PC-9 (cell line): Measurements from ENCODE around the gene OVCH2. TPM values are rescaled to one million over a fixed set of nuclear protein-coding genes. Genes with fewer than 3 reads are reported as not detected.

Experiments used
- BruUV-seq: library from RNA; stranded (reverse); fragments of 400-500 nt; replicated peaks from 2 replicates; lab custom pipeline; 2021; lab: Mats Ljungman, UMichigan
- CTCF ChIA-PET: fragments of 300-600 bp; sonication (Branson Sonifier 250); formaldehyde crosslinking; loops from one replicate; lab custom pipeline; 2022; ENCODE audit warnings: antibody characterized with exemption; lab: Charles Lee
- POLR2A ChIA-PET: fragments of 300-600 bp; sonication (Branson Sonifier 250); formaldehyde crosslinking; loops from one replicate; lab custom pipeline; 2022; ENCODE audit warnings: antibody characterized with exemption; ENCODE audit not compliant: unreplicated experiment; lab: Charles Lee
- DNase-seq, 2 experiments: peaks; one replicate each; pipeline versions ENCODE4 v3.0.0 to v3.0.0-alpha.2; 2015 to 2022; ENCODE audit warnings: mixed read lengths in 1 of 2
- H2AFZ ChIP-seq: fragments of 200-600 bp; sonication (generic); 2 replicates; pipeline ENCODE4 v1.8.1; 2017; ENCODE audit warnings: antibody characterized with exemption
- H3F3A ChIP-seq: fragments of 200-600 bp; sonication (generic); 2 replicates; pipeline ENCODE4 v1.8.1; 2017; ENCODE audit warnings: antibody characterized with exemption, mild to moderate bottlenecking, low read depth; ENCODE audit not compliant: insufficient read depth
- H3K27ac ChIP-seq: fragments of 200-600 bp; sonication (generic); 2 replicates; pipeline ENCODE4 v1.6.1; 2016; ENCODE audit warnings: mixed run types
- H3K27me3 ChIP-seq: fragments of 200-600 bp; sonication (generic); 2 replicates; pipeline ENCODE4 v1.6.1; 2016; ENCODE audit warnings: low read depth, mixed run types; ENCODE audit not compliant: insufficient read depth
- H3K36me3 ChIP-seq: fragments of 200-600 bp; sonication (generic); 2 replicates; pipeline ENCODE4 v1.6.1; 2016; ENCODE audit warnings: low read depth, mixed run types
- H3K4me1 ChIP-seq: fragments of 200-600 bp; sonication (generic); replicated peaks from 2 replicates; pipeline ENCODE4 v1.6.1; 2016; ENCODE audit warnings: mixed run types; ENCODE audit not compliant: insufficient read depth
- H3K4me2 ChIP-seq: fragments of 200-600 bp; sonication (generic); 2 replicates; pipeline ENCODE4 v1.6.1; 2017; ENCODE audit warnings: mixed run types
- H3K4me3 ChIP-seq: fragments of 200-600 bp; sonication (generic); 2 replicates; pipeline ENCODE4 v1.6.1; 2016; ENCODE audit warnings: mixed run types
- H3K79me2 ChIP-seq: fragments of 200-600 bp; sonication (generic); 2 replicates; pipeline ENCODE4 v1.6.1; 2017; ENCODE audit warnings: low read depth, mixed run types
- H3K9me2 ChIP-seq: fragments of 200-600 bp; sonication (generic); 2 replicates; pipeline ENCODE4 v1.8.1; 2017; ENCODE audit warnings: mild to moderate bottlenecking; ENCODE audit not compliant: insufficient read depth
- H3K9me3 ChIP-seq: fragments of 200-600 bp; sonication (generic); 2 replicates; pipeline ENCODE4 v1.8.1; 2016; ENCODE audit warnings: low read depth; ENCODE audit not compliant: insufficient read depth
- H4K20me1 ChIP-seq: fragments of 200-600 bp; sonication (generic); 2 replicates; pipeline ENCODE4 v1.8.1; 2017; ENCODE audit not compliant: insufficient read depth
- CTCF ChIP-seq: fragments of 200-600 bp; sonication (generic); conservative IDR thresholded peaks from 2 replicates; pipeline ENCODE4 v1.6.1; 2017; ENCODE audit warnings: mixed run types, antibody characterized with exemption, mild to moderate bottlenecking, moderate library complexity
- EZH2 ChIP-seq: fragments of 200-600 bp; sonication (generic); IDR thresholded peaks from 2 replicates; pipeline ENCODE4 v1.8.0; 2017; ENCODE audit warnings: antibody characterized with exemption, low read depth
- intact Hi-C: fragments of 100-400 bp; cut with micrococcal nuclease; formaldehyde crosslinking; loops from one replicate; pipeline ENCODE4 v1.10.0; 2022; ENCODE audit not compliant: unreplicated experiment
- total RNA-seq: library from RNA; stranded (reverse); gene quantifications from 2 replicates; pipeline ENCODE4 v1.2.3, GENCODE V29; 2021

OVCH2 gene
- total RNA-seq, 1 experiment from 2014 or later = 4.8 TPM

- H3K36me3 ChIP-seq = no peaks in the 10 kb centered on the region
- H3K4me2 ChIP-seq = no peak overlapping the region
- CTCF ChIA-PET = interaction anchor here (0.8 kb wide), 1 partner anchor 72 kb away, joined by 3 read pairs; no protein-coding TSS in a partner anchor
- H2AFZ ChIP-seq = no peak overlapping the region
- no peaks in the 10 kb centered on the region for H4K20me1 ChIP-seq
- TF ChIP-seq CTCF (no peak), EZH2 (no peak)
- no peak overlapping the region for H3K4me3 ChIP-seq
- POLR2A ChIA-PET = no interaction called here
- no peaks in the 10 kb centered on the region for H3K79me2 ChIP-seq
- no peak for DNase-seq
- BruUV-seq = no TSS peak
- no peaks in the 10 kb centered on the region for H3F3A ChIP-seq
- H3K9me2 ChIP-seq = no peaks in the 10 kb centered on the region
- 0 out of 2 replicates have a peak, but pooled peaks cover 4% of the 10 kb centered on the region for H3K4me1 ChIP-seq
- H3K9me3 ChIP-seq = no peaks in the 10 kb centered on the region
- intact Hi-C loops = no loop called here
- H3K27me3 ChIP-seq = no peaks in the 10 kb centered on the region
- no peak overlapping the region for H3K27ac ChIP-seq
Observed at GRCh38 chr11:7643314-7643713, 63.0 kb downstream of the OVCH2 start.

DNA sequence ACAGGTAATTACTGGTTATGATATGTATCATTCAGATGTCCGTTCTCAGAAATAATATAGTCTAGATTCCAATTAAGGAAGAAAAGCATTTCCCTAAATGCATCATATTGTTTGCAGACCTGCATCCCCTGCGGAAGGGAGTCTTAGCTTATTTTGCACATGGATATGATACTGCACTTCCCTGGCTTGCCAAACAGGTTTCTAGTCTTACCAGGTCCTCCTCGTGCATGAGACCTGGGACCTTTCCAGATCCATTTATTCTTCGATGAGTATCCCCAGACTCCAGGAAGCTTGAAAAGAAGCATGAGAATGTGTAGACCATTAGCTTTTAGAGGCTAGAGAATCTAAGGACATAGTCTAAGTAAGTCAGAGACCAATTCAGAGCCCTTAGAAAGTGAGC lies 63.5 kb downstream of the OVCH2 start:
- Histone ChIP-seq H2AFZ (no peak overlapping the region), H3K4me2 (no peak overlapping the region), H3K27ac (no peak overlapping the region), H3K79me2 (no peaks in the 10 kb centered on the region), H3K4me3 (no peak overlapping the region), H3K36me3 (no peaks in the 10 kb centered on the region), H3K27me3 (no peaks in the 10 kb centered on the region), H4K20me1 (no peaks in the 10 kb centered on the region), H3F3A (no peaks in the 10 kb centered on the region), H3K9me3 (no peaks in the 10 kb centered on the region), H3K9me2 (no peaks in the 10 kb centered on the region), H3K4me1 (0 out of 2 replicates have a peak, but pooled peaks cover 4% of the 10 kb centered on the region)
- intact Hi-C loops = no loop called here
- BruUV-seq = no TSS peak
- CTCF ChIA-PET = interaction anchor here (0.8 kb wide), 1 partner anchor 71 kb away, joined by 3 read pairs; no protein-coding TSS in a partner anchor
- POLR2A ChIA-PET = no interaction called here
- no peak for TF ChIP-seq EZH2
- no peak for TF ChIP-seq CTCF
- DNase-seq = peak; percentile 5 to 45

GRCh38 chr11:7640816-7641215 lies 65.5 kb downstream of the OVCH2 start:
- CTCF ChIA-PET = no interaction called here
- no TSS peak for BruUV-seq
- TF ChIP-seq CTCF (no peak), EZH2 (no peak)

More at GRCh38 chr11:7640816-7641215, 65.5 kb downstream of the OVCH2 start:
- no peaks in the 10 kb centered on the region for H3K9me3 ChIP-seq
- no peak overlapping the region for H2AFZ ChIP-seq
- no peak for DNase-seq
- no peak overlapping the region for H3K4me2 ChIP-seq
- no peaks in the 10 kb centered on the region for H3F3A ChIP-seq
- H3K4me1 ChIP-seq = 0 out of 2 replicates have a peak, but pooled peaks cover 4% of the 10 kb centered on the region
- H3K27me3 ChIP-seq = no peaks in the 10 kb centered on the region
- intact Hi-C loops = no loop called here
- H3K4me3 ChIP-seq = no peak overlapping the region
- H3K9me2 ChIP-seq = no peaks in the 10 kb centered on the region
- H3K79me2 ChIP-seq = no peaks in the 10 kb centered on the region
- H4K20me1 ChIP-seq = no peaks in the 10 kb centered on the region
- H3K36me3 ChIP-seq = no peaks in the 10 kb centered on the region
- POLR2A ChIA-PET = no interaction called here
- no peak overlapping the region for H3K27ac ChIP-seq
